Endothelial cell of umbilical vein (primary cell): Measurements from ENCODE around the gene NRXN3. TPM values are rescaled to one million over a fixed set of nuclear protein-coding genes. Genes with fewer than 3 reads are reported as not detected.

Experiments
- BruUV-seq: library from RNA; stranded (reverse); fragments of 400-500 nt; replicated peaks from 2 replicates; lab custom pipeline; 2021; lab: Mats Ljungman, UMichigan
- CTCF ChIA-PET: fragments of 300-600, 350-600 bp; sonication (Branson Sonifier 250); formaldehyde crosslinking; loops from one replicate; lab custom pipeline; 2021; ENCODE audit warnings: antibody characterized with exemption, inconsistent platforms; lab: Charles Lee
- POLR2A ChIA-PET: fragments of 300-600, 350-600 bp; sonication (Branson Sonifier 250); formaldehyde crosslinking; loops from one replicate; lab custom pipeline; 2021; ENCODE audit warnings: antibody characterized with exemption, inconsistent platforms; lab: Charles Lee
- DNase-seq: peaks from one replicate; pipeline ENCODE4 v3.0.0-alpha.2; 2011; ENCODE audit warnings: low read depth, low spot score
- FAIRE-seq: peaks from 2 replicates; lab custom pipeline; 2011; peaks lifted over from hg19 to GRCh38; lab: Jason Lieb, UNC
- H2AFZ ChIP-seq: 2 replicates; pipeline ENCODE4 v1.6.0; 2012; ENCODE audit warnings: low read depth, low read length, control low read depth, inconsistent platforms
- H3K27ac ChIP-seq: 2 replicates; pipeline ENCODE4 v1.5.1; 2011; ENCODE audit warnings: low read depth, mild to moderate bottlenecking, control low read depth, low read length, moderate library complexity; ENCODE audit not compliant: insufficient read depth
- H3K27me3 ChIP-seq, 2 experiments: 2 replicates each; pipeline versions ENCODE4 v1.6.0 to v1.6.1; 2011; ENCODE audit warnings: low read length in 2 of 2, mixed read lengths in 1 of 2; ENCODE audit not compliant: control insufficient read depth in 2 of 2, insufficient read depth in 2 of 2
- H3K36me3 ChIP-seq, 2 experiments: 2 replicates in 1 of 2; 3 replicates in 1 of 2; pipeline ENCODE4 v1.5.1; 2011; ENCODE audit warnings: low read length in 2 of 2, mild to moderate bottlenecking in 1 of 2, moderate library complexity in 1 of 2; ENCODE audit not compliant: control insufficient read depth in 2 of 2, insufficient read depth in 2 of 2; ENCODE audit errors: extremely low read depth in 1 of 2
- H3K4me1 ChIP-seq: 3 replicates; pipeline ENCODE4 v1.5.1; 2011; ENCODE audit warnings: mild to moderate bottlenecking, low read length; ENCODE audit not compliant: control insufficient read depth, insufficient read depth; ENCODE audit errors: extremely low read depth
- H3K4me2 ChIP-seq: 2 replicates; pipeline ENCODE4 v1.6.1; 2011; ENCODE audit warnings: low read length, control low read depth, mixed read lengths; ENCODE audit not compliant: insufficient read depth
- H3K4me3 ChIP-seq, 3 experiments: fragments of 200-600 bp in 1 of 3; sonication (generic), shearing (Covaris generic) in 1 of 3; replicated peaks in 1 of 3; 2 replicates each; pipeline ENCODE4 v1.5.1; 2011 to 2016; ENCODE audit warnings: control low read depth in 3 of 3, low read length in 3 of 3, mild to moderate bottlenecking in 2 of 3, inconsistent platforms in 1 of 3, low read depth in 1 of 3, moderate library complexity in 1 of 3; ENCODE audit not compliant: insufficient read depth in 1 of 3
- H3K79me2 ChIP-seq: 2 replicates; pipeline ENCODE4 v1.6.0; 2012; ENCODE audit warnings: low read length, inconsistent platforms; ENCODE audit not compliant: control insufficient read depth, insufficient read depth
- H3K9ac ChIP-seq: replicated peaks from 2 replicates; pipeline ENCODE3; 2011; ENCODE audit warnings: low read length, control low read depth; ENCODE audit not compliant: insufficient read depth; ENCODE audit errors: extremely low read depth
- H3K9me1 ChIP-seq: replicated peaks from 3 replicates; pipeline ENCODE4 v1.6.0; 2011; ENCODE audit warnings: mild to moderate bottlenecking, low read length; ENCODE audit not compliant: control insufficient read depth, insufficient read depth; ENCODE audit errors: extremely low read depth
- H3K9me3 ChIP-seq: replicated peaks from 2 replicates; pipeline ENCODE4 v1.5.1; 2012; ENCODE audit warnings: low read length, inconsistent platforms; ENCODE audit not compliant: control insufficient read depth, insufficient read depth
- H4K20me1 ChIP-seq: replicated peaks from 2 replicates; pipeline ENCODE3; 2011; ENCODE audit warnings: mild to moderate bottlenecking, low read length; ENCODE audit not compliant: control insufficient read depth, insufficient read depth; ENCODE audit errors: extremely low read depth
- EZH2 ChIP-seq: IDR thresholded peaks from 2 replicates; pipeline ENCODE4 v1.6.1; 2012; ENCODE audit warnings: borderline replicate concordance, low read depth, mild to moderate bottlenecking, moderate library complexity, low read length, inconsistent platforms; ENCODE audit not compliant: severe bottlenecking
- FOS ChIP-seq: IDR thresholded peaks from 2 replicates; pipeline ENCODE4 v1.6.1; 2011; ENCODE audit warnings: mild to moderate bottlenecking, low read length, moderate library complexity, borderline replicate concordance; ENCODE audit not compliant: insufficient read depth
- GATA2 ChIP-seq: IDR thresholded peaks from 2 replicates; pipeline ENCODE4 v1.7.0; 2011; ENCODE audit warnings: low read depth, mild to moderate bottlenecking, moderate library complexity, mixed read lengths, low read length; ENCODE audit not compliant: insufficient read length, insufficient read depth
- JUN ChIP-seq: IDR thresholded peaks from 2 replicates; pipeline ENCODE4 v1.6.1; 2011; ENCODE audit warnings: borderline replicate concordance, low read depth; ENCODE audit not compliant: insufficient read length, insufficient read depth
- MYC ChIP-seq: IDR thresholded peaks from one replicate; pipeline ENCODE4 v1.6.1; 2011; ENCODE audit warnings: mild to moderate bottlenecking, low read depth, low read length
- POLR2A ChIP-seq: IDR thresholded peaks from 2 replicates; pipeline ENCODE4 v1.6.1; 2012; ENCODE audit warnings: low read depth, mild to moderate bottlenecking, control low read depth, low read length
- POLR2AphosphoS5 ChIP-seq: IDR thresholded peaks from 2 replicates; pipeline ENCODE4 v1.6.1; 2012; ENCODE audit warnings: low read depth, mild to moderate bottlenecking, control low read depth, low read length, moderate library complexity; ENCODE audit not compliant: insufficient read depth
- dilution Hi-C: fragments of 300-500 bp; cut with MboI; formaldehyde crosslinking; loops from one replicate; pipeline ENCODE4 v1.15.0; 2019; ENCODE audit warnings: low sequenced_read_pairs; ENCODE audit not compliant: extremely low pct_ligation_motif_present
- intact Hi-C: fragments of 100-400 bp; cut with micrococcal nuclease; formaldehyde crosslinking; loops from one replicate; pipeline ENCODE4 v1.10.0; 2022
- polyA plus RNA-seq, 4 experiments: library from polyadenylated mRNA; depleted of rRNA in 3 of 4; stranded (reverse) in 3 of 4; unstranded in 1 of 4; fragments of >200 nt; gene quantifications; 2 replicates each; pipeline versions ENCODE4 v1.2.1 to v1.2.3, GENCODE V29; 2011 to 2012; ENCODE audit warnings: missing spikeins in 1 of 4
- total RNA-seq: library from RNA; stranded (reverse); gene quantifications from 2 replicates; pipeline ENCODE4 v1.2.3, GENCODE V29; 2021
- TF ChIP-seq, protein P1 (sequence below): IDR thresholded peaks from 2 replicates; pipeline ENCODE4 v1.6.1; 2011; ENCODE audit not compliant: insufficient read depth, insufficient read length
- TF ChIP-seq, protein P2 (sequence below), 2 donors: IDR thresholded peaks; 1 replicate in 1 of 2; 2 replicates in 1 of 2; pipeline ENCODE4 v1.5.1; 2011; ENCODE audit warnings: low read length in 2 of 2, mild to moderate bottlenecking in 2 of 2, moderate library complexity in 2 of 2, control low read depth in 1 of 2, inconsistent platforms in 1 of 2, low read depth in 1 of 2; ENCODE audit not compliant: insufficient read depth in 1 of 2; ENCODE audit errors: extremely low read depth in 1 of 2

NRXN3 gene
- total and polyA plus RNA-seq, 2 donors (not counting 3 experiments of a cell fraction or from before 2014, with no cell fraction given): 0.72 to 4.2 TPM

DNA sequence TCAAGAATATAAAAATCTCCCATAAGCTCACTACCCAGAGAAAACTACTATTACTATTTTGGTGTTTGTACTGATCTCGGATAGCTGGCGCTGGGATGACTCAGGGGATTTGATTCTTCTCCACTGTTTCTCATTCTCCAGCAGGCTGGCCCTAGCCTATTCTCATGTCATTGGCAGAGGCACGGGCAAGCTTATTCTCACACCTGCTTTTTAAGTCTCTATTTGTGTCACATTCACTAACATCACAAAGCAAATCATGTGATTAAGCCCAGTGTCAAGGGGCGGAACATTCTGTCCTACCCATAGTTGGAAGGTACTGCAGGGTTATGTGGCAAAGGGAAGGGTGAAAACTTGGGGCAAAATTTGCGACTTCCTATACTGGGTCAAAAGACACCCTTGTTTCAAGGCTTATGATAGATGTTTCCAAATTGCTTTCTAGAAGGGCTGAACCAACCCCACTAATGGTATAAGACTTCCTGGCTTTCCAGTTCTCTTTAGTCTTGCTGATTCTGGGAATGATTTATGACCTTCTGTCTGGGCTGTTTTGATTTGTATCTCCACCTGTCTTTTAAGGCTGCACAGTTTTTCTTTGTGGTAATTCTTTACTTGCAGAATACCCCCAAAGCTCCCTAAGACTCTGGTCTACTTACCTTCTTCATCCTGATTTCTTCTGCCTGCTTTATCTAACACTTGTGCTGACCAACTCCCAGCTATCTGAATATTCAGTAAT is 406.4 kb downstream of the NRXN3 start:
- Histone ChIP-seq H3K9me3 (no peaks in the 10 kb centered on the region), H3K4me3 (no peak overlapping the region), H3K9me1 (no peaks in the 10 kb centered on the region), H4K20me1 (no peaks in the 10 kb centered on the region), H3K36me3 (no peaks in the 10 kb centered on the region), H3K9ac (no peak overlapping the region), H2AFZ (no peak overlapping the region), H3K4me1 (no peaks in the 10 kb centered on the region), H3K27ac (no peak overlapping the region), H3K27me3 (no peaks in the 10 kb centered on the region), H3K79me2 (no peaks in the 10 kb centered on the region), H3K4me2 (no peak overlapping the region)
- ChIA-PET CTCF (interaction anchor here (1.9 kb wide), 1 partner anchor 10 kb away, joined by 9 read pairs; no protein-coding TSS in a partner anchor), POLR2A (no interaction called here)
- intact Hi-C loops: no loop called here
- no TSS peak for BruUV-seq
- no peak for DNase-seq
- FAIRE-seq: no peak
- dilution Hi-C loops: no loop called here
- TF ChIP-seq, protein P1, sequence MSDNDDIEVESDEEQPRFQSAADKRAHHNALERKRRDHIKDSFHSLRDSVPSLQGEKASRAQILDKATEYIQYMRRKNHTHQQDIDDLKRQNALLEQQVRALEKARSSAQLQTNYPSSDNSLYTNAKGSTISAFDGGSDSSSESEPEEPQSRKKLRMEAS: no peak
- TF ChIP-seq MYC (no peak), FOS (no peak), JUN (no peak), POLR2A (no peak), EZH2 (no peak), GATA2 (no peak), POLR2AphosphoS5 (no peak)
- TF ChIP-seq, protein P2, sequence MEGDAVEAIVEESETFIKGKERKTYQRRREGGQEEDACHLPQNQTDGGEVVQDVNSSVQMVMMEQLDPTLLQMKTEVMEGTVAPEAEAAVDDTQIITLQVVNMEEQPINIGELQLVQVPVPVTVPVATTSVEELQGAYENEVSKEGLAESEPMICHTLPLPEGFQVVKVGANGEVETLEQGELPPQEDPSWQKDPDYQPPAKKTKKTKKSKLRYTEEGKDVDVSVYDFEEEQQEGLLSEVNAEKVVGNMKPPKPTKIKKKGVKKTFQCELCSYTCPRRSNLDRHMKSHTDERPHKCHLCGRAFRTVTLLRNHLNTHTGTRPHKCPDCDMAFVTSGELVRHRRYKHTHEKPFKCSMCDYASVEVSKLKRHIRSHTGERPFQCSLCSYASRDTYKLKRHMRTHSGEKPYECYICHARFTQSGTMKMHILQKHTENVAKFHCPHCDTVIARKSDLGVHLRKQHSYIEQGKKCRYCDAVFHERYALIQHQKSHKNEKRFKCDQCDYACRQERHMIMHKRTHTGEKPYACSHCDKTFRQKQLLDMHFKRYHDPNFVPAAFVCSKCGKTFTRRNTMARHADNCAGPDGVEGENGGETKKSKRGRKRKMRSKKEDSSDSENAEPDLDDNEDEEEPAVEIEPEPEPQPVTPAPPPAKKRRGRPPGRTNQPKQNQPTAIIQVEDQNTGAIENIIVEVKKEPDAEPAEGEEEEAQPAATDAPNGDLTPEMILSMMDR (IDR thresholded peaks at IDR 0.05; ENCODE audit: extremely low read depth in 1 of 2, insufficient read depth in 1 of 2, low read depth in 1 of 2, low read length in 2 of 2): no peak
